NOMO-1 treated with DMSO at 0.1 percent for 48 hours (cell line): Measurements from ENCODE around the gene ZNF592.
A peak's percentile ranks its signal among the peaks of the same experiment; 100 is the strongest.
"Not testable (repeated sequence)": the region's sequence is repeated elsewhere in the genome, so short reads cannot be mapped to it uniquely, and the experiment has no call there.

Experiments
- DNase-seq: peaks from one replicate; lab custom pipeline; 2025; ENCODE audit not compliant: unreplicated experiment; lab: John Stamatoyannopoulos, UW

The ZNF592 gene, protein sequence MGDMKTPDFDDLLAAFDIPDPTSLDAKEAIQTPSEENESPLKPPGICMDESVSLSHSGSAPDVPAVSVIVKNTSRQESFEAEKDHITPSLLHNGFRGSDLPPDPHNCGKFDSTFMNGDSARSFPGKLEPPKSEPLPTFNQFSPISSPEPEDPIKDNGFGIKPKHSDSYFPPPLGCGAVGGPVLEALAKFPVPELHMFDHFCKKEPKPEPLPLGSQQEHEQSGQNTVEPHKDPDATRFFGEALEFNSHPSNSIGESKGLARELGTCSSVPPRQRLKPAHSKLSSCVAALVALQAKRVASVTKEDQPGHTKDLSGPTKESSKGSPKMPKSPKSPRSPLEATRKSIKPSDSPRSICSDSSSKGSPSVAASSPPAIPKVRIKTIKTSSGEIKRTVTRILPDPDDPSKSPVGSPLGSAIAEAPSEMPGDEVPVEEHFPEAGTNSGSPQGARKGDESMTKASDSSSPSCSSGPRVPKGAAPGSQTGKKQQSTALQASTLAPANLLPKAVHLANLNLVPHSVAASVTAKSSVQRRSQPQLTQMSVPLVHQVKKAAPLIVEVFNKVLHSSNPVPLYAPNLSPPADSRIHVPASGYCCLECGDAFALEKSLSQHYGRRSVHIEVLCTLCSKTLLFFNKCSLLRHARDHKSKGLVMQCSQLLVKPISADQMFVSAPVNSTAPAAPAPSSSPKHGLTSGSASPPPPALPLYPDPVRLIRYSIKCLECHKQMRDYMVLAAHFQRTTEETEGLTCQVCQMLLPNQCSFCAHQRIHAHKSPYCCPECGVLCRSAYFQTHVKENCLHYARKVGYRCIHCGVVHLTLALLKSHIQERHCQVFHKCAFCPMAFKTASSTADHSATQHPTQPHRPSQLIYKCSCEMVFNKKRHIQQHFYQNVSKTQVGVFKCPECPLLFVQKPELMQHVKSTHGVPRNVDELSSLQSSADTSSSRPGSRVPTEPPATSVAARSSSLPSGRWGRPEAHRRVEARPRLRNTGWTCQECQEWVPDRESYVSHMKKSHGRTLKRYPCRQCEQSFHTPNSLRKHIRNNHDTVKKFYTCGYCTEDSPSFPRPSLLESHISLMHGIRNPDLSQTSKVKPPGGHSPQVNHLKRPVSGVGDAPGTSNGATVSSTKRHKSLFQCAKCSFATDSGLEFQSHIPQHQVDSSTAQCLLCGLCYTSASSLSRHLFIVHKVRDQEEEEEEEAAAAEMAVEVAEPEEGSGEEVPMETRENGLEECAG (N-terminal part only)

DNA sequence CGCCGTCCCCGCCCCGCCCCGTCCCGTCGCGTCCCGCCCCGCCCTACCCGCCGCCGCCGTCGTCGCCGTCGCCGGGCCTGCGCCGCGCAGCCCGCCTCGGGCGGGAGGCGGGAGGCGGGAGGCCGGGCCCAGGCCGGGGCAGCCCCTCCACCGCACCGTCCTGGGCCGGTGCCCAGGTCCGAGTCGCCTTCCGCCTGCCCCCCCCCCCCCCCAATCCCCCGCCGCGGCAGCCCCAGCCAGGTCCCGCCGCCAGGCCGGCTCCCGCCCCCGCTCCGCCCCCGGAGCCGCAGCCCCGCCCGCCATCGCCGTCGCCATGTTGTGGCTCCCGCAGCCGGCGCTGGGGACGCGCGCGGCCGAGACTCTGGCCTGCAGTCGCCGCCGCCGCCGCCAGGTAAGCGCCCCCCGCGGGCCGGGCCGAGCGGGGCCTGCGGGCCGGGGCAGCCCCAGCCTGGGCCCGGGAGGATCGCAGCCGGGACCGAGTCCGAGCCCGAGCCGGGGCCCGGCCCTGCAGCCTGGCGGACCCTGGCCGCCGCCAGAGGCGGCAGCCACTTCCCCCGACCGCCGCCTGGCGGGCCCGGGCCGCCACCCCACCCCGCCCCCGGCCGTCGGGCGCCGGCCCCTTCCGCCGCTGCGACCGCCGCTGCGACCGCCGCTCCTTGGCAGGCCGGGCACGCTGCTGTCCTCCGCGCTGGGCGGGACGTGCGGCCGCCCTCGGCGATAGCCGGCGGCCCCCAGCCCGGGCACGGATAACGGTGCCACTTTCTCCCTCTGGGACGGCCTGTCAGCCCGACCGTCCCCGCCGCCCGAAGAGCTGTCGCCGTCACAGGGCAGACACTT lies at the start of gene ZNF592:
Gene ZNF592 (plus strand): TSS at position 319 of the 837 bp plus-strand sequence. CDS start 34,084 bp downstream, outside the sequence.
- peak; percentile 70 for DNase-seq

DNA sequence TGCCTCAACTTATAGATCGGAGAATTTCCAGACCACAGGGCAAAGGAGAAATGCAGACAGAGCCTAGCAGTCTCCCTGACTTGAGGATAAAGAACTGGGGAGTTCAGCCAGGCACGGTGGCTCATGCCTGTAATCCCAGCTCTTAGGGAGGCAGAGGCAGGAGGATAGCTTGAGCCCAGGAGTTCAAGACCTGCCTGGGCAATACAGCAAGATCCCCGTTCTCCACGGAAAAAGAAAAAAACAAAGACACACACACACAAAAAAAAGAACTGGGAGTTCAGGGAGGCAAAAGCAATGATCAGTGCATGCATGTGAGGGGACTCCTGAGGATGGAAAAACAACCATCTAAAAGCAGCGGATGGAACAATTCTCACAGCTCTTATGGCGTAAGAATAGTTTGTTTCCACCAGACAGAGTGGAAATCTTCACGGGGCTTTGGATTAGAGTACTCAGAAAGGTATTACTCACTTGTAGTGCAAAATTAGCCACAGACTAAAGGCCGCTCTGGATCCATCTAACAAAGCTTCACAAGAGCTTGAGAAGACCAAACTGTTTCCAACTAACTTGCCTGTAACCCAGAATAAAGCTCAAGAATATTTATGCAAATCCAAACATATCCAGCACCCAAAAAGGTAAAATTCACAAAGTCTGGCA lies 48.7 kb upstream of the ZNF592 start:
- no peak for DNase-seq

DNA sequence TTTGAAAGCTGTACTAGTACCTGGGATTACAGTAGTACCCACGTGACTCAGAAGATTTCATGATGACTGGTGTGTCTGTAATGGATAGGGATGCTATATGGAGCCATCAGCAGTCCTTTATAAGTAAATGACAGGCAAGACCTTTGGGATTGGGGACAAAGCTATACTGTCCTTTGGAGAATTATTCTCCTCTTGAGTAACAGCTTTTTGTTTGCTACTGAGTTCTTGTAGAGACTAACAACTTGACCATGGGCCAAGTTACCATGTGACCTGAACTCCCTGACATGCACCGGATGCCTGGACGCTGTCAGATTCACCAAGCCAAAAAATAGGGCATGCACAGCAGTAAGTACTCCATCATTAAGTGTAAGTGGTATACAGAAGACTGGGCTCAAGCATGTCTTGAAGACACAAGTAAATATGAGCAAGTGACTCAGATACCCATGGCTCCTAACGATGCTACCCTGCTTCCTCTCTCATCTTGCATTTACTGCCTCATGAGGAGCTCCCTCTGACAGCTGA lies 45.4 kb upstream of the ZNF592 start:
- DNase-seq, result no peak

DNA sequence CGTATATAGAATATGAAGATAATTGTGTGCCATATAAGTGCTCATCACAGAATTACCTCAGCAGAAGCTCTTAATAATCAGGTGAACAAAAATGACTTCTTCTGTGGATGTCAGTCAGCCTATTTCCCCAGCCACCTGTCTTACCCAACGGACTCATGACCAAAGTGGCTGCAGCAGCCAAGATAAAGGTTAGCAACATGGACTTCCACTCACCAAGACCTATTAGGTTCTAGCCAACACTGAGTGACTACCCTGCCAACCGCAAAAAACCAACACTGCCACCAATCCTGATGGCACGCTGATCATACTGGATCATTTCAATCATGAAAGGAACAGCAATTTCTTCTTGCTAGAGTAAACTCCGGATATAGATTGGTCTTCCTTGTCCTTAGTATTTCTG lies 44.6 kb upstream of the ZNF592 start:
- no peak for DNase-seq

DNA sequence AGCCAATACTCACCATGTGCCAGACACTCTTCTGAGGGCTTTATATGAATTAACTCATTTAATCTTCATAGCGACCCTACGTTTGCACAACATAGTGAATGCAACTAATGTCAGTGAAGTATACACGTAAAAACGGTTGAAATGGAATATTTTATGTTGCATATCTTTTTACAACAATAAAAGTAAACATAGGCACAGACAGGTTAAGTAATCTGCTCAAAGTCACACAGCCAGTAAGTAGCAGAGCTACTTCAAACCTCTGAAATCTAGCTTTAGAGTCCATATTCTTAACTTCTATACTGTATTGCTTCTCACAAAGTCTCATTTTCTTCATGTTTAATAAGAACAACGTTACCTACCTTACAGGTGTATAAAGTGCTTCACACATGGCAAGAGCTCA lies 34.0 kb upstream of the ZNF592 start:
- DNase-seq, result no peak

DNA sequence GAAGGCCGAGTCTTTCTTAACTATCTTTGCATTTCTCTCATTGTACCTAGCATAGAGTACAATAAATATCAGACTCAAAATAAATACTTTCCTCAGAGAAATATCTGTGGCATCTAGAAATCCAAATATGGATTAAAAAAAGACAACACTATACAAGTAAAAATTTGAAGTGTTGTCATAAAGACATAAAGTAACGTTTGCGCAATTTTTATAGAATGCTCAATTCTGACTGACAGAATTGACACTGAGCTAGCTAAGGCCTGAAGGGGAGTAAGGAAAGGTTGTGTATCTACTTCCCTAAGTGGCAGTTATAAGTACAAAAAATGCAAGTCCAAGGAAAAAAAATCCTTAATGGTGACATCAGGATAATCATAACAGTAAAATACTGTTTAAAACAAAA lies 33.6 kb upstream of the ZNF592 start:
- peak; percentile 46 for DNase-seq

DNA sequence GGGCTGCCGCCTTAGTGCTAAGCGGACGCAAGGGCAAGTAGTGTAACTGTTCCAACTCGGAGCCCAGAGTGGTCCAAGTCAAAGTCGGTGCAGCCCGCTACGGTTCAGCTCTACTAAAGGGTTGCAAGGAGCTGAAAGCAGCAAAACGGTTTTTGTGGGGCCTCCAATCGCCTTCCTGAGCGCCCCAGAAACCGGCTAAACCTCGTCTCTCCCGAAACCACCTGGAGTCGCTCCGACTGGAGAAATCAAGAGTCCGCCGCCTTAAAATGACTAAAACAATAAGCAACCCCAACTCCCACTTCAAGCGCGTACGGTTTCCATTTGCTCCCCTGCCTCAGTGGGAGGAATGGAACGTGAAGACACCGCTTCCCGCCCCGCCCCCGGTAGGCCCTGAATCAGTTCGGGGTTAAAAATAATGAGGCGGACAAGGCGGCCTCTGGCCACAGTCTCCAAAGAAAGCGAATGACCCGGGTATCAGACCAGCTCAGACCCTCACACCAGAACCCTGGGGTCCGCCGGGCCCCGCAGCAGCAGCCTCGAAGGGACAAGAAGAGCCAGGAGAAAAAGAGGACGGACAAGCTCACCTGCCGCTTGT lies 32.9 kb upstream of the ZNF592 start:
- peak; percentile 25 for DNase-seq

DNA sequence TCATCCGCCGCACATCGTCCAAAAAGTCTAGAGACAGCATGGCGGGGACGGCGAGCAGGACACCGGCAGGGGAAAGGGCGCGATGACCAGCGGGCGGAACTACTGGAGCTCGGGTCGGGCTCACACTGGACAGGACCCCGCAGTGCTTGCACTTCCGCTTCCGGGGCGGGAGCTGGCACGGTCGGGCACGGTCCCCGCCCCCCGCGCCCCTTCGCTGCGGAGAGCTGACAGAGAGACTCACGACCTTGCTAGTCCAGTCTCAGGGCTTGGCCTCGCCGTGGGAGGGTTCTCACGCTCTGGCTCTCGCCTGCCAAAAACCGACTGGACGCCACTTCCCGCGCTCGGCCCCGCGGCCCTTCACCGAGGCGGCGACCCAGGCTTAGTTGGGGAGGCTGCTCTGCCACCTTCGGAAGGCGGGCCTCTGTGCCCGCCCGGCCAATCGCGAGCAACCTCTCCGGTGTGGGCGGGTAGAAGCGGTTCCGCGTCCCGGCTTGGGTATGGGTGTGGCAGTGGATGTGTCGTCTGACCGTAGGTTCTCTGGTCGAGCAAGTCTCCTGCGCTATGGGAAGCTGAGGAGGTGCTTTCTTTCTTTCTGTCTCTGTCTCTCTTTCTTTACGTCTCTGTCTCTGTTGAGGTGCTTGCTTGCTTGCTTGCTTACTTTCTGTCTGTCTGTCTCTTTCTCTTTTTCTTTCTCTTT lies 32.2 kb upstream of the ZNF592 start, which contains the start of gene SEC11A:
Gene SEC11A (minus strand): TSS at position 104 of the 697 bp plus-strand sequence. CDS start 64 bp downstream, at position 40.
- peak; percentile 91 for DNase-seq

DNA sequence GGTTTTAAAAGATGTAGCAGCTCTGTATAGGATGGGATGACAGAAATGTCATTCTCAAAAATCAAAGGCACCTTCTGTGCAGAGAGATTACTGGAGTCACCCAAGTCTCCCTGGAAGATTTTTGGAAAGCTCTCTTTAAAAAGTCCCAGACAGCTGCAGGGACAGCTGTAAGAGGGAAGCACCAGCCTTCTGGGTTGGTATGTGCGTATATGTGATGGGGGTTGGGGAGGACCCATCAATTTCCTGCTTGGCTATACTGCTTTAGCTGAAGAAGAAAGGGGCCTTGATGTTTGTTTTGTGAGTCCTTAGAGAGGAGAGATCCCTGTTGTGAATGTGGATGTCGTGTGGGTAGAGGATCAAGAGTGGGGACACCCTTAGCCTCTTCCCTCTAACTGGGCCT lies 27.0 kb upstream of the ZNF592 start:
- no peak for DNase-seq

DNA sequence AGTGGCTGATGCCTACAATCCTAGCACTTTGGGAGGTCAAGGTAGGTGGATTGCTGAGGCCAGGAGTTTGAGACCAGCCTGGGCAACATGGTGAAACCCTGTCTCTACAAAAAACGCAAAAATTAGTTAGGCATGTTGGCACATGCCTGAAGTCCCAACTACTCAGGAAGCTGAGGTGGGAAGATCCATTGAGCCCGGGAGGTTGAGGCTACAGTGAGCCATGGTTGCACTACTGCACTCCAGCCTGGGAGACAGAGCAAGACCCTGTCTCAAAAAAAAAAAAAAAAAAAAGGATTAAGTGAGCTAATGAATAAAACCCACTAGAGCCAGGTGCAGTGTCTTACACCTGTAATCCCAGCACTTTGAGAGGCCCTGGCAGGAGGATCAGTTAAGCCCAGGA lies 25.8 kb upstream of the ZNF592 start:
- no peak for DNase-seq

DNA sequence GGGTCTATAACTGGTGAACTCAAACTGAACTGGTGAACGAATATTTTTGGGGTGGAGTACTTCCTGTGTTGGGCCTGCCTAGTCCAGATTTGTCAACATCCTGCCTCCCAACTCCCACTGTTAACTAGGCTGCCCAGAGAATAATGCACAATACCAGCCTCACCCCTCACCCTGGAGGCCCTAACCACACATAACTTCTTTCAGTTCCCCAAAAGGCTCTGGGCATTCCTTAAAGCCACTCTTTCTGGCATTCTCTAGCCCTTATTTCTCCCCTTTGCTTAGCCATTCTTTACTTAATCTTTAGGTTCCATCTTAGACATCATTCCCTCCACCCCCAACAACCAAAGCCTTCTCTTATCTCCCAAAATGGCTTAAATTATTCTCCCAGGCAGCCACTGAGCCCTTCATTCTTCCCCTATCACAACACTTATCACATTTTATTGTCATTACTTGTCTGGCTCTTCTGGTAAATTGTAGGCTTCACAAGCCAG lies 23.3 kb upstream of the ZNF592 start:
- DNase-seq, result peak; percentile 98

DNA sequence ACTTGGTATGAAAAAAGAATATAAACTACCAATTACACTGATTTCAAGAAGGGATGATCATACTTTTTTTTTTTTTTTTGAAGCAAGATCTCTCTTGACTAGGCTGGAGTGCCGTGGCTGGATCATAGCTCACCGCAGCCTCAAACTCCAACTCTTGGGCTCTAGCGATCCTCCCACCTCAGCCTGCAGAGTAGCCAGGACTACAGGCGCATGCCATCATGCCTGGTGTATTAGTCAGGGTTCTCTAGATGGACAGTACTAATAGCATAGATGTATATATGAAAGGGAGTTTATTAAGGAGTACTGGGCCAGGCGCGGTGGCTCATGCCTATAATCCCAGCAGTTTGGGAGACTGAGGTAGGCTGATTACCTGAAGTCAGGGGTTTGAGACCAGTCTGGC lies 21.0 kb upstream of the ZNF592 start:
- no peak for DNase-seq

DNA sequence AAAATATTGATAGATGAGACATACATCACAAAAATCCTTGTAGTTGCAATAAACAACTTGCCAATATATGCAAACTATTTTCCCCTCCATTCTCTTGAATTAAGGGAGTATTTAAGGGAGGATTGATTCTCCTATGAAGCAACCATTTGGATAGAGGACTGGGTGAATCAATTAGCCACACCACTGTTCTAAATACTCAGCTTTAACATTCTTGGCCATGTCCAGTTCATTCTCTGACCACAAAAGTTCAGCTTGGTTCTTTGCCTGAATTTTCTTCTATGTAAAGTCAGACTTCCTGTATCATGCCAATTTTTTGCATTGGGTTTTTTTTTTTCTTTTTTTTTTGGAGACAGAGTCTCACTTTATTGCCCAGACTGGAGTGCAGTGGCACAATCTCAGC lies 16.6 kb upstream of the ZNF592 start:
- DNase-seq, result no peak

DNA sequence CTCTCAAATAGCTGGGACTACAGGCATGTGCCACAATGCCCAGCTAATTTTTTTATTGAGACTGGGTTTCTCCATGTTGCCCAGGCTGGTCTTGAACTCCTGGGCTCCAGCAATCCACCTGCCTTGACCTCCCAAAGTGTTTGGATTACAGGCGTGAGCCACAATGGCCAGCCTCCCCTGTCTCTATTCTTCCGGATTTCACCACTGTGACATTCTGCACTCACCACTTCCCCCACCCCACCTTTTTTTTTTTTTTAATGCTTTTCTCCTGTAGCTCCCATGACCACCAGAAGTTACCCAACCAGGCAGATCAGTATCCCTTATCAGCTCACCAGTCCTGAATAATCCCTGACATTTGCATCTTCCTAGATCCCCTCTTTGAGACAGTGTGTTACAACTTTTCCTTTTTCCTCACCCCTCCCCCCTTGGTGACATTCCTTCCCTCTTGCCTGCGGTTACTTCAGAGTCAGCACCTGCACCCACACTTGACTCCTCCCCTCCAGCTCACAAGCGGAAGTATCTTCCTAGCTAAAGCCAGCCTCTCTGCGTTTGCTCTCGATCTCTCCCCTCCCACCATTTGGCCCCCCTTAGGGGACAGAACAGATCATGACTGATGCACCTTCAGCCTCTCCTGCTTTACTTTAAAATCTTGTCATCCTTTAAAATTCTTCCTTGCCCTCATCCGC lies 13.5 kb upstream of the ZNF592 start:
- DNase-seq, result peak; percentile 91

DNA sequence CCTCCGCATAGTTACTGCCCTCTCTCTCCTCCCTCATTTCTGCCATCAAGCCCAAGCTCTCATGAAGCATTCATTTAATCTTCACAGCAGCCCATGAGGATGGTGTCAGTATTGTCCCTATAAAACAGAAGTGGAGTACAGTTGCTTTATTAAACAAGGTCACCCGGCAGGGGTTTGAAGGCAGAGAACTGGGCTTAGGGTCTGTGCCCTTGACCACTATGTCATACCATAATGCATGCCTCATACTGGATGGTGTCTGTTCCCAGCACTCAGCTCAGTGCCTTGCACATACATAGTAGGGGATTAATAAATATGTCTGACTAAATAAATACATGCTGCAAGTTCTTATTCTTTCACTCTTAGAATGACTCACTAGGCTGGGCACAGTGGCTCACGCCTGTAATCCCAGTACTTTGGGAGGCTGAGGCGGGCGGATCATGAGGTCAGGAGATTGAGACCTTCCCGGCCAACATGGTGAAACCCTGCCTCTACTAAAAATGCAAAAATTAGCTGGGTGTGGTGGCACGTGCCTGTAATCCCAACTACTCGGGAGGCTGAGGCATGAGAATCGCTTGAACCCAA lies 12.8 kb upstream of the ZNF592 start:
- DNase-seq, result not testable (repeated sequence)

DNA sequence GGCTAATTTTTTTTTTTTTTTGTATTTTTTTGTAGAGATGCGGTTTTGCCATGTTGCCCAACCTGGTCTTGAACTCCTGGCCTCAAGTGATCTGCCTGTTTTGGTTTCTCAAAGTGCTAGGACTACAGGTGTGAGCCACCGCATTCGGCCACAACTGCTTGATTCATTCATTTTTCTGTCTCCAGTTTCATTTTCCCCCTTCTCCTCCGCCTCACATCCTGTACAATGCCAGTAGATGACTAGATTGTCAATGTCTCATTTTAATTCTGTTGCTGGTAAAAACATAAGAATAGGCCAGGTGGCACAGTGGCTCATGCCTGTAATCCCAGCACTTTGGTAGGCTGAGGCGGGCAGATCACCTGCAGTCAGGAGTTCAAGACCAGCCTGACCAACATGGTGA lies 12.0 kb upstream of the ZNF592 start:
- DNase-seq, result no peak

DNA sequence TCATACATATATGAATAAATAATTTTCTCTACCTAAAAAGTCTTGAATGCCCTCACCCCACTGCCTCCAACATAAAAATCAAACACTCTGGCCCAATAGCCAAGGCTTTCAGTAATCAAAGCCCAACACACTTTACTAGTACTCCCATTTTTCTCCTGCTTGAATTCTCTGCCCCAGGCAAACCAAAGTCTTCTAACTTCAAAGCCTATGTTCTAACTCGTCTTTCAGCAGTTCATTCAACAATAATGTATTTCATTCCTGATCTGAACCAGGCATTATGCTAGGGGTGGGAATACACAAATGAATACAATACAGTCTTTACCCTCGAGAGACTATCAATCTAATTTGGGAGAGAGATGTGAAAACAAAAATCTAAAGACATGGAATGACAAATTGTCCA lies 11.4 kb upstream of the ZNF592 start:
- no peak for DNase-seq
